GM21526 (cell line): ENCODE measurements around the gene SCN4A.
"Not testable (repeated sequence)": the region's sequence is repeated elsewhere in the genome, so short reads cannot be mapped to it uniquely, and the experiment has no call there.

ENCODE experiments used
- ATAC-seq: cut with Tn5 transposase; IDR thresholded peaks from one replicate; pipeline ENCODE4 v1.9.1; 2021; ENCODE audit warnings: moderate library complexity; ENCODE audit not compliant: unreplicated experiment, low FRiP score

Gene SCN4A

DNA sequence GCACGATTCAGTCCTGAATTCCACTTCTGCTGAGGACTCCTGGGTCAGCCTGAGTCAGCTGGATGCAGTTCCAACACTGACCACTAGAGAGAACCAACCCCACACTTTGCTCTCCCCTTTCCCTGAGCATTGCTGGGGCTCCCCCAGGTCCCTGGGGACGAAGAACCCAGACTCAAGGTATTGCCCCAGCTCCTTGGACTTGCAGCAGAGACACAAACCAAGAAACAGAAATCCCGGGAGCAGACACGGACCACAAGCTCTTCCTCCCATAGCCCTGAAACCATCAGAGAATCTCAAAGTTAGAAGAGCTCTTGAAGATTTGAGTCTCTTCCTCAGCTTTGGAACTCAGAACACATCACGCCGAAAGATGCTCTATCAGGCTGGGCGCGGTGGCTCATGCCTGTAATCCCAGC is 53.4 kb downstream of the SCN4A start:
- no peak for ATAC-seq

GRCh38 chr17:63918789-63919305 is 53.9 kb downstream of the SCN4A start, which contains the start of gene GH1:
Gene GH1, minus strand, starts transcription at chr17:63918839. Its CDS starts 63 bp downstream, at chr17:63918776.
- not testable (repeated sequence) for ATAC-seq

- no peak for ATAC-seq
Observed at GRCh38 chr17:63918305-63918704, 54.4 kb downstream of the SCN4A start.

GRCh38 chr17:63917646-63918045 is 55.1 kb downstream of the SCN4A start:
- ATAC-seq: no peak

- ATAC-seq: not testable (repeated sequence)
Observed at GRCh38 chr17:63917206-63917605, 55.5 kb downstream of the SCN4A start.

DNA sequence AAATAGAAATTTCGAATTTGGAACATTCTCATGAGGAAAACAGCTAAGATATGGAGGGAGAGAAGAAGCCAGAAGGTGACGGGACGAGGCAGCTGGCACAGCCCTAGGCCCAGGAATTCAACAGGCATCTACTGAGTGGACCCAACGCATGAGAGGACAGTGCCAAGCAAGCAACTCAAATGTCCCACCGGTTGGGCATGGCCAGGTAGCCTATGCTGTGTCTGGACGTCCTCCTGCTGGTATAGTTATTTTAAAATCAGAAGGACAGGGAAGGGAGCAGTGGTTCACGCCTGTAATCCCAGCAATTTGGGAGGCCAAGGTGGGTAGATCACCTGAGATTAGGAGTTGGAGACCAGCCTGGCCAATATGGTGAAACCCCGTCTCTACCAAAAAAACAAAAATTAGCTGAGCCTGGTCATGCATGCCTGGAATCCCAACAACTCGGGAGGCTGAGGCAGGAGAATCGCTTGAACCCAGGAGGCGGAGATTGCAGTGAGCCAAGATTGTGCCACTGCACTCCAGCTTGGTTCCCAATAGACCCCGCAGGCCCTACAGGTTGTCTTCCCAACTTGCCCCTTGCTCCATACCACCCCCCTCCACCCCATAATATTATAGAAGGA is 56.0 kb downstream of the SCN4A start:
- ATAC-seq: no peak

DNA sequence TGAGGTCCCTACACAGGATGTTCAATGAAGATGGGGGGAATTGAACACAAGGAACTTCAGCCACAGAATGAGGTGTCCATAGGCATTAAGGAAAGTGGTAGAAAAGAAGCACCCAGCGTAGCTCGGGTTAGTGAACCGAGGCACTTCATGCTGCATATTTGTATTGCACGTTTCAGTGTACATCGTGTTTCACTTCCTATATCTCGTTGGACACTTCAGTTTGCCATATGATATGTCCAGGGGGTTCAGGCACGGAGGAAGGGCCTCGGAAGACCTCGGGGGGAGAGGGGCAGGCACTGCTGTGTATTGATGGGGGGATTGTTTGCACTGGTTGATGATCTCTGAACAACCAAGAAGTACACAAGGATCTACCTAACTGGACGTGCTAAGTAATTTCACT is 57.0 kb downstream of the SCN4A start:
- ATAC-seq: not testable (repeated sequence)

- ATAC-seq: no peak
Observed at GRCh38 chr17:63914471-63914870, 58.2 kb downstream of the SCN4A start.

GRCh38 chr17:63911657-63912100 is 61.0 kb downstream of the SCN4A start:
- ATAC-seq: no peak

- no peak for ATAC-seq
Observed at GRCh38 chr17:63911041-63911635, 61.6 kb downstream of the SCN4A start, which contains the start of gene CSHL1. Gene CSHL1, minus strand, starts transcription at chr17:63911258. Its CDS starts 62 bp downstream, at chr17:63911196.

DNA sequence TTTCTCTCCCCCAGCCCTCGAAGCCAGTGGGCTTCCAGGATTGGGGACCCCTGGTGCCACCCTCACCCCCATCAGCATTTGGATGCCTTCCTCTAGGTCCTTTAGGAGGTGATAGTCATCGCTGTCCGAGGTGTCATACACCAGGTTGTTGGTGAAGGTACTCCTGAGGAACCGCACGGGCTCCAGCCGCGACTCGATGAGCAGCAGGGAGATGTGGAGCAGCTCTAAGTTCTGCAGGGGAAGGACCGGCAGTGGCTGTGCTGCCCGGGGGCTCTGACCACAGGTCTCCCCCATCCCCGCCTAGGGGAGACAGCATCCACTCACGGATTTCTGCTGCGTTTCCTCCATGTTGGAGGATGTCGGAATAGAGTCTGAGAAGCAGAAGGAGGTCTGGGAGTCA is 62.6 kb downstream of the SCN4A start:
- no peak for ATAC-seq

GRCh38 chr17:63909586-63909985 is 63.1 kb downstream of the SCN4A start:
- ATAC-seq: not testable (repeated sequence)

- ATAC-seq: not testable (repeated sequence)
Observed at GRCh38 chr17:63907161-63907778, 65.4 kb downstream of the SCN4A start.

DNA sequence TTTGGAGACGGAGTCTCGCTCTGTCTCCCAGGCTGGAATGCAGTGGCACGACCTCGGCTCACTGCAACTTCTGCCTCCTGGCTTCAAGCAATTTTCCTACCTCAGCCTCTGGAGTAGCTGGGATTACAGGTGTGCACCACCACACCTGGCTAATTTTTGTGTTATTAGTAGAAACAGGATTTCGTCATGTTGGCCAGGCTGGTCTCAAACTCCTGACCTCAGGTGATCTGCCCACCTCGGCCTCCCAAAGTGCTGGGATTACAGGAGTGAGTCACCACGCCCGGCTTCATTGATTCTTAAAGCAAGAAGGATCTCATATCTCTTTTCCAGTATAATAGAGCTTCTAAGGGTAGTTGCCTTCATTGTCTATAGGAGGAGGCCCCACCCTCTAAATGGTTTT is 67.9 kb downstream of the SCN4A start:
- ATAC-seq: not testable (repeated sequence)

DNA sequence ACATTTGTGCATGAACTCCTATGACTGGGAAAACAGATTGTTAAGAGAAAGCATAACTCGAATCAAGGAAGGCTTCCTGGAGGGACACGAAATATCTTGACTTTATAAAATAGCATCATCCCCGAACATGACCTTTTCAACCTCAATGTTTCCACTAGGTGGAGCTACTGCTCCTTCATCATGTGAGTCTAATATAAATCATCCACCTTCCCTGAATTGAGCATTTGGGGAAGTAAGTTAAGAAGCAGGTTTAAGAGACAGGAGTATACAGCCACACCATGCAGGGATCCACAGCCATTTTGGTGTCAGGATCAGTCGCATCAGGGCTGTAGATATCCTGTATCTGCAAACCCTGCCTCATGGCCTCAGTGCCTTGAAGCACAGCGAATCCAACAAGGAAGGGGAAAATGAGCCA is 68.9 kb downstream of the SCN4A start:
- not testable (repeated sequence) for ATAC-seq

GRCh38 chr17:63901971-63902370 is 70.7 kb downstream of the SCN4A start:
- ATAC-seq: not testable (repeated sequence)

GRCh38 chr17:63898899-63899798 is 73.6 kb downstream of the SCN4A start:
- ATAC-seq: not testable (repeated sequence)

GRCh38 chr17:63896524-63897354 is 76.0 kb downstream of the SCN4A start, which contains the start of gene CSH1:
Gene CSH1, minus strand, starts transcription at chr17:63896574. Its CDS starts 63 bp downstream, at chr17:63896511.
- not testable (repeated sequence) for ATAC-seq

GRCh38 chr17:63894821-63895220 is 77.9 kb downstream of the SCN4A start:
- ATAC-seq: not testable (repeated sequence)
